Globus pallidus (tissue), 1 donor: ENCODE results near the gene TRAF3IP3.

Experiments
- DNase-seq: peaks from one replicate; pipeline ENCODE4 v3.0.0-alpha.2; 2015; ENCODE audit warnings: low spot score

The TRAF3IP3 gene

DNA sequence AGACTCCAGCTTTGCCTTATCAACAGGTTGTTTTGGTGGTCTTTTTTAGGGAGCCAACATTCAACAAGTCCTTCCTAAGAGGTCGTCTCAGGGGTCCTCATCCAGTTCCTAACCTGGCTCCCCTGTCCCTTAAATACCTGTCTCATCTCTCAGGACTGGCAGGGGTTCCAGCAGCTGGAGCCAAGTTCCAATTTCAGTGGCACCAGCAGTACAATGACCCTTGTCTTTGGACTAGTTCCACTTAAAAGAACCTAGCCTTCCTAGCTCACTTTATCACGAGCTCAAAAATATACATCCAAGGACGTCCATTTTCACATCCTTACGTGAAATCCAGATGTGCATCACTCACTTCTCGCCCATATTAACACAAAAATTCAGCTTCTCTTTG, 18.7 kb upstream of the TRAF3IP3 start:
- DNase-seq: no peak

DNA sequence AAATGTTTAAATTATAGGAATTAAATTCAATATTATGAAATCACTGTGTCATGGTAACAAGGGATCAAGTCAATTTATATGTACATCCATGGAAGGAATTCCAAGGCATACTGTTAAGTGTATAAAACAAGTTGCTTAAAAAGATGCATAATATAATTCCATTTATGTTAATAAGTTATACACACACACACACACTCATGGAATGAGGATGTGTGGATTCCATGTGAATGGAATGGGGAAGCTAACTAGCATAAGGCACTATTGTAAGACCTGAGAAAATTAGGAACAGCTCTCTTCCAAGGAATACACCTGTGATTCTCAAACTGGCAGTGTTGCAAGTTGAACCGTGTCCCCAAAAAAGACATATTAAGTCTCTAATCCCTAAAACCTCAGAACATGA, 17.6 kb upstream of the TRAF3IP3 start:
- no peak for DNase-seq

DNA sequence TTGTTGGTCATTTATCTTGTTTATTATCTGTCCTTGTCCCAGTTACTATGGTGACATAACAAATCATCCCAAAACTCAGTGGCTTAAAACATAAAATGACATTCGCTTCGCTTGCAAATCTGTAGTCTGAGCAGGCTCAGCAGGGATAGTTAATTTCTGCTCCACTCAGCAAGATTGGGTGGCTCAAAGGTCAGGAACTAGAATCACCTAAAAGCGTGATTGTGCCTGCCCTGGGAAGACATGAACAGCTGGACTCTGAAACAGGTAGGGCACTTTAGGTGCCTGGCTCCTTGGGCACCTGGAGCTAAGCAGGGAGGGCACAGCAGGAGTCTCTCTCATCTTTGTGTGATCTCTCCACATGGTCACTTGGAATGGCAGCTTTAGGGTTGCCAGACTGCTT, 14.7 kb upstream of the TRAF3IP3 start:
- DNase-seq: no peak

DNA sequence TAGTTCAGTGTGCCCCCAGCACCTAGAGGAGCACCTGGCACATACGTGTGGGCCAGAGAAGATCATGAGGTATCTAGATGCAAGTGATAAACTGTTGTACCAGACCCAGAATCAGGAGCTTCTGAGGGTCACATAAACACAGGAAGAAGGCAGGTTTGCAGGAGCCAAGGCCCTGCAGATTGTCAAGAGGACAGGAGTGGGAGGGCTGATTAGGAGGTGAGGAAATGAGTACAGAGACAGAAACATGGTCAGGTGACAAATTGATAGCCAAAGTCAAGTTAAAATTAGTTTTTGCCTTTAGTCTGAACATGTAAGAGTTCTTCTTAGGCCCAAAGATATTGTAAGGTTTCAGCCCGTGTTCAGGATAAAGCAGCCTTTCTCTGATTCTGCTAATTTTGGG, 14.0 kb upstream of the TRAF3IP3 start:
- DNase-seq: no peak

DNA sequence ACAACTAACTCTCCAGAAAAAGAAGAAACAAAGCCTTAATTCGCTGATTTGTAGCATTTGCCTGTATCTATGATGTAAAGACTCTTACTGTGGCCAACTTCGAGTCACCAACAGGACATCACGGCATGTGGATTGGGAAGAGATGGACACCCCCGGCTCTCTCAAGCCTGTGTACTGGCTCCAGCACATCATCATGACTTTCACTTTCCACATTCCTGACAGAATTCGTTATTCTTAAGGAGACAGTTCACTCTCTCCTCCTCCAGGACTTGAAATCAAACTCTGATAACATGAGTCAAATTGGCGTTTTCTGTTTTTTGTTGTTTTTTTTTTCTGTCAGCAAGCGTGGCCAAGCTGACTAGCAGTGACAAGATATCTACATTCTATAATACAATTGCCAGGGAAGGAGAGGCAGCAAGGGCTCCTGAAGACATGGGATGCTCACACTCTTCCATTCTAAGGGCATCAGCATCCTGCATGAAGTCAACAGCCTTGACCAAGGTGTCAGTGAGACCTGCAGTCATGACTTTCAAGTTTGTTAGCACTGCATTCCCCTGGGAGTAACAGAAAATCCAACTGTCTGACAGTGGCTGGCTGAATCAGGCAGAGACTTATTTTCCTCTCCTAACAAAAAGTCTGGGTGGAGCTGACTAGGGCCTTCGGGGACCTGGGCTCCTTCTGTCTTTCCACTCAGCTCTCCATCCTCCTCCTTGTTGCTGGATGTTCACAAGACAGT, 13.3 kb upstream of the TRAF3IP3 start:
- DNase-seq: no peak

DNA sequence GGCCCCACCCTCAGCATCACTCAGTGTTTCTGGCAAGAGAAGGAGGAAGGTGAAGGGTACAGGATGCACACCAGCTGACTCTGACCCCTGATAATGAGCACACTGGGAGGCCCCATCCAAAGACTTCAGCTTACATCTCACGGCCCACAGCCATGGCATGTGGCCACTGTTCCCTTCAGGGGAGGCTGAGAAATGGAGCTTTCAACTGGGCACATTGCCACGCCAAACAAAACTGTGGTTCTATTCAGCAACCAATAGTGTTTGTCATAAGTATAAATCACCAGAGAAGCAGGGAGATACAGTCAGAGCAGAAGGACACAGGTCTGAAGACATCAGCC, 12.7 kb upstream of the TRAF3IP3 start:
- DNase-seq: peak; percentile 47

DNA sequence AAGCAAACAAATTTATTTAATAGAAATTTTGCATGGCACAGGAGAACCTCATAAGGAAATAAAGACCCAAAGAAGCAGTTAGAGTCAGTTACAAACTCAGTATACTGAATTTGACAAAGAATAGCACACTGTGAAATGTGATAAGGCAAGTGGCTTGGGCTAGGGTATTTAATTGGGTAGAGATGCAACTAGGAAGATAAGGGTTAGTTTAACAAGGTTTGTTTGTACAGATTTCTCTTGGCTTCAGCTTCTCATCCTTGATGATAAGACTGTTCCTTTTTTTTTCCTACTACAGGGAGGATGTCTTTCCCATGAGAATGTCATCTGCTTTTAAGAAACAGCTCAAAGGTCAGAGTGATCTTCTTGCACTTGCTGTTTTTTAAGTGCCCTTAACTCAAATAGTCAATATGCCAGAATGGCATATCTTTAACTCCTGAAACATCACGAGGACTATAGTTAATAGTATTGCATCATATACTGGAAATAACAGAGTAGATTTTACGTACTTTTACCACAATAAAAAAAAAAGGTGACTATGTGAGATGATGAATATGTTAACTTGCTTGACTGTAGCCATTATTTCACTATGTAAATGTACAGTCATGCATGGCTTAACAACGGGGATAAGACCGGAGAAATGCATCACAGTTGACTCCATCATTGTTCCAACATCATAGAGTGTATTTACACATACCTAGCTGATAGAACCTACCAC, 9.2 kb upstream of the TRAF3IP3 start:
- DNase-seq: no peak

DNA sequence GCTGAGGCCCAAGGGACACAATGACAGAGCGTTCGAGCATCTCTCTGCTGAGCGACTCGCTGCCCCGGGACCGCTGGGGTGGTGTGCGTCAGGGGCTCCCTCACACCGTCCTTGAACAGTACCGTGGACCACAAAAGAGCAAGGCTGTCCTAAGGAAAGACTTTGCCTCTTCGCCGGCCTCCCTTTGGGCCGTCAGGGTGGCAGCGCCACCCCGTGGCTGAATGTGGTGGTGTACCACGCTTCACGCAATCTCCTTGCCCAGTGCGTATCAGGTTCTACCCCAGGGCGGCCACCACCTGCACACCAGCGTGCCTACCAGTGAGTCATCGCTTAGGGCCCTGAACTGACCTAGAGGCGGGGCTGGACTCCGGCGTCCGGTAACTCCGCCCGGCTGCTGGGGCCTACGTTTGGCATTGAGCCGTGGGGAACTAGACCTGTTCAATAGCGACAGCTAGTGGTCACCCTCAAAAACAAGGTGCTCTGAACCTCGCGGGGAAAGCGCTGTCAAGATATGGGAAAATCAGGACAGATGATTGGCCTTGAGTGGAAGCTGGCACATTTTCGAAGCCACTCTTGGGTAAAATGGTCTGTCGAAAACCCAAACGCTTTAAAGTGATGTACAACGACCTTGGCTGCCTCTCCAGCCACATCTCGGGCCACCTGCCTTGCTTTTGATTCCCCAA, 8.1 kb upstream of the TRAF3IP3 start:
- DNase-seq: peak; percentile 84

DNA sequence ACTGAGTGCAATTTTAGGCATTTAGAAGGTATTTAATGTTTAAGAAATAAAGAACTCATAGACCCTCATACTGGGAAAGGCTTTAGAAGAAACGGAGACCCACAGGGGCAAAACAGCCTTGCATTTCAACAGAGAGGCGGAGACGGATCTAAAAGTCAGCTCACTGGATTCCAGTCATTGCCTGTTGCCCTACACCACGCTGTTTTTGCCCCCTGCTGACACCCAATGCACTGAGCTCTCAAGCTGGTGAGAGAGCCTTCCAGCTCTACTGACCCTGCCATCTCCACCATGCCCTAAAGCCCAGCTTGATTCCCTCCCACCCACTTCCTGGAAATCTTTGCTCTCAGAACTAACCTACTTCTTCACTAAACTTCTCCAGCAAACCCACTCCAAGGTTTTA, 7.2 kb upstream of the TRAF3IP3 start:
- no peak for DNase-seq

DNA sequence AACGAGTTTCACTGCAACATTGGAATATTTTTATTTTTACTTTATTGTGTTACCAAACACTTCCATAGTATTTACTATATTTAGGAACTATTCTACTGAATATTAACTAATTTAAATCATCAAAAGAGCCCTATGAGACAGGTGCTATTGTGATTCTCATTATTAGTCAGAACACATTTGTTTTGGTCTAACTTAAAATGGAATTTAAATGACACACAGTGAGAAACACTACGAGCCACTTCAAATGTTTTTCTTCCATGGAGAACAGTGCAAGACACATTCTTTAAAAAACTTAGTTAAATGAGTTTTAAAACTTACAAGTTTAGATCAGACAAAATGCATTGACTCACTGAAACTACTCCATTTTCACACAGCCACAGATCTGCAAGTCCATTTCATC, 6.6 kb upstream of the TRAF3IP3 start:
- no peak for DNase-seq

DNA sequence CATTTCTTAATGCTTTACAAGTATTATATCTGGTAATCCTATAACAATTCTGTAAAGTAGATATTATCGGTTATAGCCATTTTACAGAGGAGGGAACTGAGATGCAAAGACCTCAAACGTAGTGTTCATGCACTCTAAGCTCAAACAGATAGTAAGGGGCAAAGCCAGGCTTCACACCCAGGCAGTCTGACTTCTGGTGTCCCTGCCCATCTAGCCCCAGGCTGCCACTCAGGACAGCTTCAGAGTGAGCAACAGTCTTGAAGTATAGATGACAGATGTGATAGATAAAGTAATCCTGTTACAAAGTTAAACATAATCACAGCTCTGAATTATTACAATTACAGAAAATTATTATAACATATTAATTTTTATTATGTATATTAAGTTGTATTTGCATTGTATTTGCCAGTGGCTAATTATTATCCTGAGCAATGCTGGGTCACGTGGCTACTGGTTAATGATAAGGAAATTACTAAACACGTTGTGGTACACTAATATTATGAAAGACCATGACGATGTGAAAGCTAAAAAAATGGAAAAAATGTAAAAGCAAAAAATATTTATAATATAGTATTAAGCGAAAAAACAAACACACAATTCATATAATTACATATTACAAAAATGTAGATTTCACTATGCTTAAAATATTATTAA, 6.1 kb upstream of the TRAF3IP3 start:
- DNase-seq: no peak

DNA sequence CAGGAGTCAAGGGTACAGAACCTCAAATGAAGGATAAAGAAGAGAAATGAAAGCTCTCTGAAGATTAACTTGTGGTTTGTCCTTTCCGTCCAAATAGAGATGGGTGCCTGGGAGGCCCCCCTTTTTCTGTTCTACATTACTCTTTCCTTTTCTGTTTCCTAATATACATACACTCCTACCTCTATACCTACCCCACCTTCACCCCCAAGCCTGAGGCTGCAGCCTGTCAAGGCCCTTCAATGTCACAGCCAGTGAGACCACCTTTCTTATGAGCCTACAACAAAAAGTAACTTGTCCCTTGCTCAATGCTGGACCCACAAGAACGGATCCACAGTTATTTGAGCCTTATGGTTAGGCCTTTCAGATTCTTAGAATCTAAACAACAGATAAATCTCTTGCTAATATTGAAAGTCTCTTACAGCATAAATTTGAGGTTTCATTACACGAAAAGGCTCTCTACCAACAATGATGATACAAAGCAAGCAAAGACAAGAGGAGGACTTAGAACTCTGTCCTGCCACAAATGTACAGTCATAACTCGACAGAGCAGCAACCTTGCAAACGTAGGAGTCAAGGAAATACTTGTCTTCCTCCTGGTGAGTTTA, 4.1 kb upstream of the TRAF3IP3 start:
- no peak for DNase-seq

DNA sequence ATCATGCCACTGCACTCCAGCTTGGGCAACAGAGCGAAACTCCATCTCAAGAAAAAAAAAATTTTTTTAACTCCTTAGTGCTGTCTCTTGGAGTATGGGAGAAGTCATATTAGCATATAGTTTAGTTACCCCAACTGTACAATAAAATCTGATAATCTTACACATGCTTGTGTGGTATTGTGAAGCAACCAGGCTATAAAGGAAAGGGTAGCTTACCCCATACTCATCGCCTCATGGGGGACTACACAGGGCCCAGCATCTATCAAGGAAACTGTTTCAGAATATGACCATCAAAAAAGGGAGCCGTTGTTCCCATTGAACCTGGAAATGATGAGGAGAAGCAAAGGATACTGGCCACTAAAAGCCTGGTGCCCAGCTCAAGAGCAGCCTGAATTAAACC, 3.0 kb upstream of the TRAF3IP3 start:
- DNase-seq: no peak

DNA sequence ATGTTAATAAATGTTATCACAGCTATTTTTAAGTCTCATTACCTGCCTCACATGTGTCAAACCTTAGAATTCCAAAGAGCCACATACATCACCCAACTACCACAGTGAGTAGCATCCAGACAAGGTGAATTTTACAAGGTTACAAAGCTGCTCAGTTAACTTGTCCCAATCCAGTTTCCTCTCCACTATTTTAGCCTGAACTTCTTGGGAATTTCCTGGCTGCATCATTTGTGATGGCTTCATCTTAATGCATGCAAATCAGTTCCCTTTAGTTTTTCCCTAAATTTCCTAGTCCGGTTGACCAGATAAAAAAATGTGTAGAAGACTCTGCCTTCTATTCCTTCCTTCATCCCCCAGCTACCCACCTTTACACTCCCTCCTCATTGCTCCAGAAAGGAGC, 597 bp upstream of the TRAF3IP3 start:
- DNase-seq: no peak

DNA sequence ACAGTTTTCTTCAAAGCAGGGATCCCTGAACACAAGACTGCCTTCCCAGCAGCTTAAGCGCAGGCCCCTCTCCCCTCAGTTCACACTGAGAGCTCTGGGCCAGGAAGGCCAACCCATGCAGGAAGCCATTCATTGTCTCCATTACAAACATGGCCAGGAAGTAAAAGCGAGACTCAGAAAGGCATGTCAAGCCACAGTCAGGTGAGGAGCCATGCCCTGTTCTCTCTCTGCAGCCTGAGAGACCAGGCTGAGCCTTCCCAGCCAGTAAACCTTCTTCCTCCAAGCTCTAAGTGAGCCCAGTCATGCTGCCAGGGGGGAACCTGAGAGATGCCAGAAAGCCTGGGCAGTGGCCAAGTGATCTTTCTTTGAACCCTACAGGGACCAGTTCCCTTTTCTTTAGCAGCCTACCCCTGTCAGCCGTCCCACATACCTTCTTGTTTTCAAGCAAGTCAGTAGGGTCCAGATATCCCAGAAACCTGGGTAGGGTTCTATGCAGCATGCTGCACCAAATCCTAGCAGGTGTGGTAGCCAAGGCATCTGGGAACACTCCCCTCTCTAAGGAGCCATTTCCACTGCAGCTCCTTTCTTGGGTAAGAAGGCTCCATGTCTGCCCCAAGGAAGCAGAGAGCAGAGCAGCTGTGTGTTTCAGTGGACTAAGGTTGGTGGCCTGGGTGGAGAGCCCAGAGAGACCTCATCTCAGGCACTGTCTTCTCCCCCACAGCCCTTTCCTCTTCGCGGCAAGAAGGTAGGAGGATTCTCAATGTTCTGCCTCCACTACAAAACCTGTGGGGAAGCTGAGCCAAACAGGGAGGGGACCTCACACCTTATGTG, 977 bp downstream of the TRAF3IP3 start:
- peak; percentile 53 for DNase-seq

DNA sequence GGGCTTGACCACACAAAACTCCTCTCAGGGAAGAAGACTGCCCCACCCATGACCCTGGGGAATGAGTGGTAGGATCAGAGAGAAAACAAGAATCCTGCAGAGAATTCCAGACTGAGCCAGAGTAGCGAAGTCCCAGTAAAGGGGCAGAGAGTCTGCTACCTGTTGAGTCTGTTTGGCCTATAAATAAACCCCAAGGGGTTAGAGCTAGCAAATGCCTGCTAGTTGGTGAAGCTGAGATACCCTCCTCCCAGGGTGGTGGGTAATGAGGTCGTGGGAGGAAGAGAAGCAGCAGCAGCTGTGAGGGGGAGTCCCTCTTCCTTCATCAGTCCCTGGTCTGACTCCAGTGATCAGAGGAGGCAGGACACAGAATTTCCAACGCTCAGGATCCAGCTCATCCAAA, 2.5 kb downstream of the TRAF3IP3 start:
- no peak for DNase-seq

DNA sequence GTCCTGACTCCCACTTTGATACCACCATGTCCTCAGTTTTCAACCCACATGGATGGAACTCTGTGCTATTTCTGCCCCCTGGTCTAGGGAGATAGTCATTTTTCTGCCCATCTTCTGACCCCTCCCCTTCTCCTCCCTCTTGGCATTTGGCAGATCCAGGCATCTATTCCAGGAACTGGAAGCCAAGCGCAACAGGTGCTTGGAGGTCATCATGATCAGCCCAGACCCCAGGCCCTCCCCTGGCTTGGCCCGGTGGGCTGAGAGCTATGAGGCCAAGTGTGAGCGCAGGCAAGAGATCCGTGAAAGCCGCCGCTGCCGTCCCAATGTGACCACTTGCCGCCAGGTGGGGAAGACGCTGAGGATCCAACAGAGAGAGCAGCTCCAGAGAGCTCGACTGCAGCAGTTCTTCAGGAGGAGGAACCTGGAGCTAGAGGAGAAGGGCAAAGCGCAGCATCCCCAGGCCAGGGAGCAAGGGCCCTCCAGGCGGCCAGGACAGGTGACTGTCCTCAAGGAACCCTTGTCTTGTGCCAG, 4.0 kb downstream of the TRAF3IP3 start:
- DNase-seq: no peak

DNA sequence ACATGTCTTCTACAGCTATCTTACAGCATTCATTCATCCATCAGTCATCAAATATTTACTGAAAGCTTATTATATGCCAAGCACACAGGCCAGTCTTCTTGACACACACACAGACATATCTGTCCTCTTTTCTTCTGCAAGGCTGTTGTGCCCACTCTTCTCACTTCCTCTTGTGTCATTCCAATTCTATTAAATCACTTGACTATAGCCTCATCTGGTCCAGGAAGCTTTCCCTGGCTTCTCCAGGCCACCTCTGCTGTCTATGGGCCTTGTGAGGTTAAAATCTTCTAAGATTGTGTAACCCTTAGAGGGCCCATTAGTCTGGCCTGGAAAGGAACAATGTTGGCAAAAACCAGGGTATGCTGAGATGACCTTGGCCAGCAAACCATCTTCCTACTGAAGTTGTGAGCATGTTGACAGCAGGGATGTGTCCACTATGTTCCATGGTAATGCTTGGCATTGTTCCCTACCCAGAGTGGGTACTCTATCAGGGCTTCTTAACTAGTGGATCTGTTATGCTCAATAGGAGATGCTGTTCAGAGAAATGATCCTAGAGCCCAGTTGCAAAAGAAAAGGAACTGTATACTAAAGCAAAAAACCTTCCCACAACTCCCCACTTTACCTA, 5.3 kb downstream of the TRAF3IP3 start:
- no peak for DNase-seq

DNA sequence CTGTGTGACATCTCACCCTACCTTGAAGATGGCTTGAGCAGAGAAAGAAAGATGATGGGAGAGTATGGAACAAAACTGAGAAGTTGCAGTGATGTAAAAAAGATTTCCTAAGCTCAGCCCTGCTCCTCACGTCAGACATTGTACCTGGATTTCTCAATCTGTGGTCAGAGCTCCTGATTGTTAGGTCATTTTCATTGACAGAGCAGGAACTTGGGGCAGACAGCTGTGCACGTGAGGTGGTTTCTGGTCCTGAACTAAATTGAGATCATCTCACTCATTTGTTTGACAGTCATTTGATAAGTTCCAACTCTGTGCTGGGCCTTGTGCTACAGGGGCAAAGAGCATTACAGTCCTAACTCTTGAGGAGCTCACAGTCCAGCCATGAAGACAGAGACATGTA, 10.2 kb downstream of the TRAF3IP3 start:
- no peak for DNase-seq

DNA sequence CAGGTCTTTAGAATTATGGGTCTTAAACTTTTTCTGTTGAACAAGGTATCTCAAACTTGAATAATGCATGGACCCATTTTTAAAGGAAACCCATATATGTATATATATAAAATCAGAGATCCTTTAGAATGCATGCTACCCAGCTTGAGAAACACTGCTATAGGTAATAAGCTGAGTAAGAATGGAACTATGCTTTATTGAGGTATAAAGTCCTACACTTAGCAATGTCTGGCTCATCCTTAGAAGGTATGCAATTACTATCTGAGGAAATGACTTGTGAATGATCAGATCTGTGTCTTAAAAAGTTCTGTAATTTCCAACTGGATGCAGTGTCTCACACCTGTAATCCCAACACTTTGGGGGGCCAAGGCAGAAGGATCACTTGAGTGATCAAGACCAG, 11.2 kb downstream of the TRAF3IP3 start:
- no peak for DNase-seq

DNA sequence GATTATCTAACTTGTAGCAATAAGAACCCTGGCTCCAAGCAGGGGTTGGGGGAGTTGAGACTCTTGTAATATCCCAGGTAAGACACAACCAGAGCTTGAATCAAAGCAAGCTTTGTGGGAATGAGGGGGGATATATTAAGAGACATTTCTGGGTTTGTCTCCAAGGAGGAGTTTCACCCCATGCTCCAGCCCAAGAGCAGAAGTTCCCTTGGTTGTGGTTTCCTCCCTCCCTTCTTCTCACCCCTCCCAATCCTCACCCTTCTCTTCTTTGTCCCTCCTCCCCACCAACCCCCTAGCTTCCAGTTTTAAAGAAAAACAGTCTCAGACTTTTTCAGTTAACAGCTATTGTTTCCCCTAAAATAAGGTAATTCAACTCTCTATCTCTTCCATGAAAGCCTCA, 11.9 kb downstream of the TRAF3IP3 start:
- no peak for DNase-seq
